GM12878 (cell line): Measurements from ENCODE around the gene GNG5. TPM values are rescaled to one million over a fixed set of nuclear protein-coding genes. Genes with fewer than 3 reads are reported as not detected.

Experiments
- ATAC-seq: fragments of 200-7000 bp; cut with Tn5 transposase; 3 replicates; pipeline ENCODE4 v1.9.1; 2020; ENCODE audit warnings: mild to moderate bottlenecking, moderate library complexity
- BruUV-seq: library from RNA; stranded (reverse); fragments of 400-500 nt; replicated peaks from 2 replicates; lab custom pipeline; 2021; lab: Mats Ljungman, UMichigan
- CTCF ChIA-PET: fragments of 300-600 bp; sonication (Branson Sonifier 250); formaldehyde crosslinking; extraction: SDS; loops from one replicate; lab custom pipeline; 2021; ENCODE audit warnings: inconsistent platforms; lab: Yijun Ruan, JAX
- POLR2A ChIA-PET: fragments of 350-600 bp; formaldehyde crosslinking; extraction: SDS; loops from one replicate; lab custom pipeline; 2021; ENCODE audit warnings: inconsistent platforms; lab: Charles Lee
- RAD21 ChIA-PET: fragments of 300-600 bp; sonication (Branson Sonifier 250); formaldehyde crosslinking; loops from one replicate; lab custom pipeline; 2023; ENCODE audit warnings: antibody characterized with exemption; ENCODE audit not compliant: unreplicated experiment; lab: Charles Lee
- SMC1A ChIA-PET: fragments of 300-600 bp; sonication (Branson Sonifier 250); formaldehyde crosslinking; loops from one replicate; lab custom pipeline; 2023; ENCODE audit not compliant: unreplicated experiment, uncharacterized antibody; lab: Charles Lee
- DNase-seq: peaks from one replicate; pipeline ENCODE4 v3.0.0-alpha.2; 2011; ENCODE audit warnings: low read depth, low spot score
- FAIRE-seq: peaks from 3 replicates; lab custom pipeline; 2011; peaks lifted over from hg19 to GRCh38; lab: Jason Lieb, UNC
- H2AFZ ChIP-seq: 2 replicates; pipeline ENCODE4 v1.6.0; 2011; ENCODE audit warnings: low read depth, low read length, control low read depth; ENCODE audit not compliant: control insufficient read depth
- H3K27ac ChIP-seq: 2 replicates; pipeline ENCODE4 v1.5.1; 2011; ENCODE audit warnings: control low read depth; ENCODE audit not compliant: control insufficient read depth, insufficient read depth
- H3K27me3 ChIP-seq, 2 experiments: replicated peaks in 1 of 2; 2 replicates each; pipeline versions ENCODE4 v1.6.0 to v1.6.1; 2011; ENCODE audit warnings: low read length in 1 of 2; ENCODE audit not compliant: control insufficient read depth in 2 of 2, insufficient read depth in 2 of 2
- H3K36me3 ChIP-seq, 2 experiments: 2 replicates each; pipeline ENCODE4 v1.5.1; 2011; ENCODE audit warnings: low read length in 1 of 2; ENCODE audit not compliant: control insufficient read depth in 2 of 2, insufficient read depth in 2 of 2
- H3K4me1 ChIP-seq: 2 replicates; pipeline ENCODE4 v1.6.1; 2011; ENCODE audit warnings: mild to moderate bottlenecking, low read length, moderate library complexity, mixed read lengths; ENCODE audit not compliant: control insufficient read depth, insufficient read depth
- H3K4me2 ChIP-seq: 2 replicates; pipeline ENCODE4 v1.6.0; 2011; ENCODE audit warnings: control low read depth; ENCODE audit not compliant: control insufficient read depth, insufficient read depth
- H3K4me3 ChIP-seq: fragments of 200-600 bp; sonication (generic); 2 replicates; pipeline ENCODE4 v1.5.1; 2016
- H3K79me2 ChIP-seq: 2 replicates; pipeline ENCODE4 v1.6.0; 2011; ENCODE audit warnings: low read length; ENCODE audit not compliant: control insufficient read depth, insufficient read depth
- H3K9ac ChIP-seq: 2 replicates; pipeline ENCODE4 v1.8.0; 2011; ENCODE audit warnings: low read length, control low read depth, mixed read lengths; ENCODE audit not compliant: control insufficient read depth, insufficient read depth
- H3K9me3 ChIP-seq: replicated peaks from 3 replicates; pipeline ENCODE4 v1.5.1; 2011; ENCODE audit warnings: mild to moderate bottlenecking, low read length; ENCODE audit not compliant: control insufficient read depth, insufficient read depth
- H4K20me1 ChIP-seq: 2 replicates; pipeline ENCODE4 v1.6.0; 2011; ENCODE audit not compliant: control insufficient read depth, insufficient read depth
- NFYB ChIP-seq: IDR thresholded peaks from 2 replicates; pipeline ENCODE4 v1.6.1; 2011; ENCODE audit warnings: low read depth, mild to moderate bottlenecking, low read length, improper control_type of control experiment, moderate library complexity; ENCODE audit not compliant: insufficient read depth
- POLR2AphosphoS2 ChIP-seq: IDR thresholded peaks from 2 replicates; pipeline ENCODE4 v1.6.1; 2011; ENCODE audit warnings: low read depth, mild to moderate bottlenecking, low read length, improper control_type of control experiment, moderate library complexity
- RUNX3 ChIP-seq: IDR thresholded peaks from 2 replicates; pipeline ENCODE4 v1.6.1; 2012; ENCODE audit warnings: low read length, inconsistent platforms
- TCF7 ChIP-seq: IDR thresholded peaks from 2 replicates; pipeline ENCODE4 v1.6.1; 2014; ENCODE audit warnings: antibody characterized with exemption, borderline replicate concordance
- ZSCAN29 ChIP-seq: fragments of 450-650 bp; IDR thresholded peaks from 2 replicates; pipeline ENCODE4 v1.6.1; 2017; ENCODE audit warnings: mild to moderate bottlenecking, moderate library complexity
- WGBS: methylation state at CpG from one replicate; pipeline ENCODE4 v1.1.6; 2016; ENCODE audit warnings: low lambda C conversion rate; ENCODE audit not compliant: insufficient replicate concordance, insufficient coverage; ENCODE audit errors: missing lambda C conversion rate; 5-methylcytosine and 5-hydroxymethylcytosine counted together
- in situ Hi-C: fragments of 300-500 bp; cut with MboI; formaldehyde crosslinking; loops from 9 replicates; pipeline ENCODE4 v1.14.3; 2018; ENCODE audit warnings: mixed read lengths
- intact Hi-C: fragments of 100-400 bp; cut with micrococcal nuclease; formaldehyde crosslinking; loops from one replicate; pipeline ENCODE4 v1.14.2; 2022; ENCODE audit not compliant: unreplicated experiment
- polyA plus RNA-seq, 11 experiments: library from polyadenylated mRNA; depleted of rRNA in 4 of 11; unstranded in 6 of 11; stranded (reverse) in 5 of 11; fragments of >200 nt; fragmentation: Nextera tagmentation in 4 of 11; fragmentation: Illumina TruSeq in 1 of 11; extraction: Ambion mirVana in 4 of 11; extraction: Trizol in 1 of 11; gene quantifications; 1 replicate in 1 of 11; 2 replicates in 10 of 11; pipeline versions ENCODE4 v1.2.1 to v1.2.3, GENCODE V29; 2011 to 2016; ENCODE audit warnings: inconsistent platforms in 2 of 11, missing spikeins in 2 of 11, low read depth in 1 of 11
- total RNA-seq, 4 experiments: library from RNA; depleted of rRNA in 3 of 4; stranded (reverse); fragments of >200 nt in 3 of 4; fragmentation: Illumina TruSeq in 1 of 4; extraction: Trizol in 1 of 4; gene quantifications; 2 replicates each; pipeline versions ENCODE4 v1.2.1 to v1.2.3, GENCODE V29; 2013 to 2021

GNG5 gene
- total and polyA plus RNA-seq, 10 of the 15 experiments (the other 5 are each of a cell fraction or from before 2014, with no cell fraction given), result 69.8 to 613 (median 203) TPM

DNA sequence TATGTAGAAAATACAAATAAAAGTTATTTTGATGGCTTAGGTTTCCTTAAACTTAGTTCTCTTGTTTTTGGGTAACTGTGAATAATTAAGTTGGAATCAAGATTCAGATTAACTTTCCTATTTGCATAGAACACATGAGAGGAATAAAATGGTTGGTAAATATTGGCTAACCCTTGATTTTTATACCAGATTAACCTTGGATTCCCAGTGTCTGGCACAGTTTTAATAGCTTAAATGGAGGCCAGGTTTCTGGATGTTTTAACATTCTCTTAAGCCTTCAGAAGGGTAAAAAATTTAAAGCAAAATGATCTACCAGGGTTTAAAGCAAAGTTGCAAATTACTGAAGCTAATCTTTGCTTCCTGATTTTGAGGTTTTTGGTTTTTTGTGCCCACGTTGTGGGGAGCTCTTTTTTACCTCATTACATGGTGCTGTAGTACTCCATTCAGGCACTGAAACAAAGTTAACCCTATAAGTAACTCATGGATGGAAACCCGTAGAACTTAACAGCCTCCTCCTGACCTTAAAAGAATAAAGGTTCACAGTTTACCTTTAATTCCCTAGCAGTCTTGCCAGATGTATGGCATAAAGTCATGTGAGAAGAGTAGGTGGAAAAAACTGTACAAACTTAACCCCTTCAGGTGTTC is 8.6 kb downstream of the GNG5 start:
- DNase-seq (no peak), FAIRE-seq (peak; percentile 44), ATAC-seq (peak; percentile 21; the same call in 2 of the 3 replicates)
- CTCF ChIA-PET, result no interaction called here
- H3K9me3 ChIP-seq, result no peaks in the 10 kb centered on the region
- BruUV-seq, result no TSS peak
- no peaks in the 10 kb centered on the region for H3K27me3 ChIP-seq
- TF ChIP-seq NFYB (no peak), RUNX3 (peak; percentile 40; the same call in 1 of the 2 replicates)
- peaks cover 30% of the 10 kb centered on the region for H3K79me2 ChIP-seq
- no peak overlapping the region for H3K4me2 ChIP-seq
- in situ Hi-C loops, result no loop called here
- SMC1A ChIA-PET, result interaction anchor here (1.1 to 1.2 kb wide), 2 partner anchors 27 to 89 kb away, joined by 3 read pairs; no protein-coding TSS in a partner anchor
- RAD21 ChIA-PET, result no interaction called here
- no peaks in the 10 kb centered on the region for H3K4me1 ChIP-seq
- H4K20me1 ChIP-seq, result no peaks in the 10 kb centered on the region
- H3K27ac ChIP-seq, result no peak overlapping the region
- POLR2A ChIA-PET, result interaction anchor here (0.5 to 0.7 kb wide), 3 partner anchors 75 to 600 kb away, joined by 3 to 6 read pairs (median 4); no protein-coding TSS in a partner anchor
- no peak overlapping the region for H3K4me3 ChIP-seq
- H3K36me3 ChIP-seq, result peaks cover 1 to 35% of the 10 kb centered on the region in 2 experiments
- 33% methylated on average over 2 of the region's 2 CpGs for WGBS
- no peak overlapping the region for H3K9ac ChIP-seq
- no peak overlapping the region for H2AFZ ChIP-seq
- intact Hi-C loops, result no loop called here

DNA sequence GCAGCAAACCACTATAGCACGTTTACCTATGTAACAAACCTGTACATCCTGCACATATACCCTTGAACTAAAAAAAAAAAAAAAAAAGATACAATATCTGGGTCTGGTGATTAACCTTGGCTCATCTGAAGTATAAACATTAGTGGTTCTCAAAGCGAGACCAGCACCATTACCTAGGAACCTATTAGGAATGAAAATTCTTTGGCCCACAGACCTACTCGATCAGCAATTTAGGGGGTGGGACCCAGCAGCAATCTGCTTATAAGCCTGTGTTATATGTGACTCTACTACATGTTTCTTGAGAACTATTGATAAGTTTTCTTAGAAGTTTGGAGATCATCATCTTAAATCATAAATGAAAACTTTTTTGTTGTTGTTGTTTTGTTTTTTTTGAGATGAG is 9.9 kb downstream of the GNG5 start:
- no peak for ATAC-seq
- ChIA-PET SMC1A (interaction anchor here (1.8 kb wide), 1 partner anchor 16 kb away, joined by 9 read pairs; no protein-coding TSS in a partner anchor), CTCF (interaction anchor here (1.3 kb wide), 1 partner anchor 257 kb away, joined by 4 read pairs; no protein-coding TSS in a partner anchor), RAD21 (no interaction called here), POLR2A (interaction anchor here (0.6 kb wide), 1 partner anchor 76 kb away, joined by 3 read pairs; no protein-coding TSS in a partner anchor)
- H3K36me3 ChIP-seq, result peaks cover 1 to 38% of the 10 kb centered on the region in 2 experiments
- H4K20me1 ChIP-seq, result no peaks in the 10 kb centered on the region
- in situ Hi-C loops, result no loop called here
- DNase-seq, result no peak
- H3K27ac ChIP-seq, result no peak overlapping the region
- H2AFZ ChIP-seq, result no peak overlapping the region
- no peak for TF ChIP-seq TCF7
- TF ChIP-seq POLR2AphosphoS2, result 0 out of 2 replicates have a peak, but pooled peaks have one; percentile 30
- no peak for TF ChIP-seq ZSCAN29
- H3K79me2 ChIP-seq, result peaks cover 19% of the 10 kb centered on the region
- no peak for FAIRE-seq
- H3K9me3 ChIP-seq, result no peaks in the 10 kb centered on the region
- 99% methylated on average over 3 of the region's 3 CpGs for WGBS
- H3K4me2 ChIP-seq, result no peak overlapping the region
- intact Hi-C loops, result no loop called here
- no peak overlapping the region for H3K4me3 ChIP-seq
- H3K9ac ChIP-seq, result no peak overlapping the region
- H3K4me1 ChIP-seq, result no peaks in the 10 kb centered on the region
- BruUV-seq, result no TSS peak
- no peaks in the 10 kb centered on the region for H3K27me3 ChIP-seq
